HL-60 (cell line): ENCODE measurements around the gene TTLL11.

Source experiments
- CTCF ChIP-seq: IDR thresholded peaks from one replicate; pipeline ENCODE4 v1.5.1; 2011; ENCODE audit warnings: low read length, control low read depth, inconsistent platforms; ENCODE audit not compliant: insufficient read depth
- GABPA ChIP-seq: IDR thresholded peaks from 2 replicates; pipeline ENCODE4 v1.6.1; 2012; ENCODE audit warnings: low read depth
- POLR2AphosphoS5 ChIP-seq: IDR thresholded peaks from 2 replicates; pipeline ENCODE4 v1.6.1; 2012; ENCODE audit warnings: low read depth
- SPI1 ChIP-seq: IDR thresholded peaks from 2 replicates; pipeline ENCODE4 v1.6.1; 2012; ENCODE audit warnings: low read depth, mild to moderate bottlenecking, borderline replicate concordance

DNA sequence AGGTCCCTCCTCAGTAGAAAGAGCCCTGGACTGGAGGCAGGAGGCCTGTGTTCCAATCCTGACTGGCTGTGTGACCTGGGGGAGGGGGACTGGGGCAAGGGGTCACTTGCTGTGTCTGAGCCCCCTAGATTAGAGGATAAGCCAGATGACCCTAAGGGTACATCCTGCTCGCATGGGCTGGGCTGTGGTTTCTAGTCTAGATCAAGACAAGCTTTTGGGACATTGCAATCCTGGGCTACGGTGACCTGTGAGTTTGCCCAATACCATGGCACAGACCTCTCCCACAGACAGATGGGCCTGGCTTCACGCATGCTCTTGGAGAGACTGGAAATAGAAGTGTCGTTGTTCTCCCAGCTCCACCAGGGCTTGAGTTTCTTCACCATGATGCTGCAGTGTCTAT, 39.4 kb upstream of the TTLL11 start:
- TF ChIP-seq CTCF (no peak), POLR2AphosphoS5 (no peak), GABPA (no peak), SPI1 (no peak)
